ENCODE data around the gene INTS1.
"Not testable (repeated sequence)": the region's sequence is repeated elsewhere in the genome, so short reads cannot be mapped to it uniquely, and the experiment has no call there.

Gene INTS1

DNA sequence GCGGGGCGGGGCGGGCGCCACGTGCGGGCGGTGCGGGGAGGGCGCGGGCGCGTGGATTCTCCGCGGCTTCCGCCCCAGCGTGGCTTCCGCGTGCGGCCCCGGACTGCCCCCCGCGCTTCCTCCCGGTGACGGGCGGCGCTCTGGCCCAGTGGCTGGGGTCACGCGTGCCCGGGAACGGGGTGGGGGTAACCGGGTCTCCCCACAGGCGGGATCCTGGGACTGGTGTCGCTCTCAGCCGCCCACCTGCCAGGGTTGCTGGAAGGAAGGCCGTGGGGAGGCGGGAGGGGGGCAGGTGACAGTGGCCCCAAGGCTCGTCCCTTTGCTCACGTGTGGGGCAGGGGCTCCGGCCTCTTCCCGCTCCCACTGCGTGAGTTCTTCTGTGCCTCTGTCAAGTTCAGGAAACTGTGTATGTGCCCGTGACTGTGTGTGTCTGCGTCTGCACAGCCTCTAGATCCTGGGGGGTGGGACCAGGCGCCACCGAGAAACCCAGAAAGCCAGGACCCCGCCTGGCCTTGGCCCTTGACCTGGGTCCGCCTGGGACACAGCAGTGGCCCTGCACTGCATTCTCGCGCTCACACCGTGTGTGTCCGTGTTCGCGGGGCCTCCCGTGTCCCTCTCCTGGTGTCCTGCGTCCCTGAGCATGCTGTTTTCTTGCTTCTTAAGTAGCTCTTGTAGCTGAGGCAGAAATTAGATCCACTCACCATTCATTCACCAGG lies 27.2 kb upstream of the INTS1 start:
- Histone ChIP-seq H3K4me1 (peaks cover 11% of the 10 kb centered on the region), H3K4me3 (peak overlapping the region; percentile 49), H3K9me3 (no peaks in the 10 kb centered on the region), H3K36me3 (replicated peaks) (peaks cover 2% of the 10 kb centered on the region; the same call in 1 of the 2 replicates), H3K27me3 (ENCODE audit: low read depth) (peaks cover 2% of the 10 kb centered on the region; the same call in 1 of the 2 replicates)
- in situ Hi-C loops (cut with MboI; ENCODE audit: low sequenced_read_pairs), result no loop called here
- DNase-seq (ENCODE audit: low spot score in 2 of 2), result no peak

- peak overlapping the region; percentile 49; the same call in 1 of the 2 replicates for H3K4me3 ChIP-seq
- peaks cover 11% of the 10 kb centered on the region for H3K4me1 ChIP-seq
Measured at GRCh38 chr7:1530946-1531262, 26.7 kb upstream of the INTS1 start.

GRCh38 chr7:1529383-1530116 lies 25.4 kb upstream of the INTS1 start:
- in situ Hi-C loops (cut with MboI; ENCODE audit: low sequenced_read_pairs), result no loop called here
- Histone ChIP-seq H3K4me3 (no peak overlapping the region; the same call in 1 of the 2 replicates), H3K4me1 (peaks cover 11% of the 10 kb centered on the region), H3K9me3 (no peaks in the 10 kb centered on the region), H3K36me3 (replicated peaks) (no peaks in the 10 kb centered on the region; the same call in 1 of the 2 replicates), H3K27me3 (ENCODE audit: low read depth) (peaks cover 3% of the 10 kb centered on the region; the same call in 1 of the 2 replicates)
- no peak for DNase-seq (ENCODE audit: low spot score in 2 of 2)

More at GRCh38 chr7:1530946-1531262, 26.7 kb upstream of the INTS1 start:
- Histone ChIP-seq H3K9me3 (no peaks in the 10 kb centered on the region), H3K36me3 (replicated peaks) (peaks cover 2% of the 10 kb centered on the region; the same call in 1 of the 2 replicates), H3K27me3 (ENCODE audit: low read depth) (peaks cover 3% of the 10 kb centered on the region; the same call in 1 of the 2 replicates)
- DNase-seq (ENCODE audit: low spot score in 2 of 2), result no peak
- in situ Hi-C loops (cut with MboI; ENCODE audit: low sequenced_read_pairs), result no loop called here

GRCh38 chr7:1526271-1526754 lies 22.1 kb upstream of the INTS1 start:
- in situ Hi-C loops (cut with MboI; ENCODE audit: low sequenced_read_pairs), result no loop called here
- no peaks in the 10 kb centered on the region for H3K9me3 ChIP-seq
- peaks cover 3% of the 10 kb centered on the region; the same call in 1 of the 2 replicates for H3K27me3 ChIP-seq (ENCODE audit: low read depth)
- H3K4me1 ChIP-seq, result no peaks in the 10 kb centered on the region; the same call in 1 of the 2 replicates
- no peaks in the 10 kb centered on the region for H3K36me3 ChIP-seq (replicated peaks)
- no peak for DNase-seq (ENCODE audit: low spot score in 2 of 2)
- no peak overlapping the region for H3K4me3 ChIP-seq

GRCh38 chr7:1525409-1525808 lies 21.2 kb upstream of the INTS1 start:
- H3K9me3 ChIP-seq, result no peaks in the 10 kb centered on the region
- H3K4me3 ChIP-seq, result no peak overlapping the region
- no peaks in the 10 kb centered on the region; the same call in 1 of the 2 replicates for H3K4me1 ChIP-seq
- in situ Hi-C loops (cut with MboI; ENCODE audit: low sequenced_read_pairs), result no loop called here
- H3K36me3 ChIP-seq (replicated peaks), result no peaks in the 10 kb centered on the region
- DNase-seq (ENCODE audit: low spot score in 2 of 2), result no peak
- H3K27me3 ChIP-seq (ENCODE audit: low read depth), result peaks cover 3% of the 10 kb centered on the region; the same call in 1 of the 2 replicates

DNA sequence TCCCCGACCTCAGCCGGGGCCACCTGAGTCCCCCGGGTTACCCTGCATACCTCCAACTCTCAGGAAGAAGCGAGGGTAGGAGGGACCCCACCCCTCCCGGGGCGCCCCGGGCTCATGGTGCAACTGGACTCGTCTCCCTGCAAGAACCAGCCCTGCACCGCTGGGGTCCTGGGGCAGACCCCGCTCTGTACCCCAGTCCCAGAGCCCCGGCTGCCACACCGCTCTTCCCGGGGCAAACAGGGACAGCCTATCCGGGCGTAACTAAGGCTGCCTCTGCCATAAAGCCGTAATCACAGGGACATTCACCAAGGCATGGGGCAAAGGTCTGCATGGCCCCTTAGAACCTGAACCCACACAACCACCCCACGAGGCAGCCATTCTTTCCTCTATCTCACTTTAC lies 19.7 kb upstream of the INTS1 start:
- no peaks in the 10 kb centered on the region for H3K9me3 ChIP-seq
- peaks cover 3% of the 10 kb centered on the region; the same call in 1 of the 2 replicates for H3K27me3 ChIP-seq (ENCODE audit: low read depth)
- no peaks in the 10 kb centered on the region for H3K36me3 ChIP-seq (replicated peaks)
- H3K4me3 ChIP-seq, result no peak overlapping the region
- no peak for DNase-seq (ENCODE audit: low spot score in 2 of 2)
- in situ Hi-C loops (cut with MboI; ENCODE audit: low sequenced_read_pairs), result no loop called here
- no peaks in the 10 kb centered on the region for H3K4me1 ChIP-seq

- Histone ChIP-seq H3K36me3 (replicated peaks) (no peaks in the 10 kb centered on the region), H3K9me3 (no peaks in the 10 kb centered on the region), H3K4me3 (no peak overlapping the region), H3K4me1 (no peaks in the 10 kb centered on the region), H3K27me3 (ENCODE audit: low read depth) (peaks cover 3% of the 10 kb centered on the region; the same call in 1 of the 2 replicates)
- in situ Hi-C loops (cut with MboI; ENCODE audit: low sequenced_read_pairs), result no loop called here
- no peak for DNase-seq (ENCODE audit: low spot score in 2 of 2)
Measured at GRCh38 chr7:1523208-1523607, 19.0 kb upstream of the INTS1 start.

DNA sequence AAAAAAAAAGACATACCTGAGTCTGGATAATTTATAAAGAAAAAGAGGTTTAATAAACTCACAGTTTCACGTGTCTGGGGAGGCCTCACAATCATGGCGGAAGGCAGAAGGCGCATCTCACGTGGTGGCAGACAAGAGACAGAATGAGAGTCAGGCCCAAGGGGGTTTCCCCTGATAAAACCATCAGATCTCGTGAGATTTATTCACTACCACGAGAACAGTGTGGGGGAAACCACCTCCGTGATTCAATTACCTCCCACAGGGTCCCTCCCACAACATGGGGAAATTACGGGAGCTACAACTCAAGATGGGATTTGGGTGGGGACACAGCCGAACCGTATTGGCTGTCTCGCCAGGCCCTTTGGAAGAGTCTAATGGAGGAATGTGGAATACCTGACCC lies 17.3 kb upstream of the INTS1 start:
- Histone ChIP-seq H3K9me3 (no peaks in the 10 kb centered on the region), H3K4me3 (no peak overlapping the region), H3K27me3 (ENCODE audit: low read depth) (peaks cover 2% of the 10 kb centered on the region; the same call in 1 of the 2 replicates), H3K4me1 (no peaks in the 10 kb centered on the region), H3K36me3 (replicated peaks) (no peaks in the 10 kb centered on the region)
- no peak for DNase-seq (ENCODE audit: low spot score in 2 of 2)
- in situ Hi-C loops (cut with MboI; ENCODE audit: low sequenced_read_pairs), result no loop called here

DNA sequence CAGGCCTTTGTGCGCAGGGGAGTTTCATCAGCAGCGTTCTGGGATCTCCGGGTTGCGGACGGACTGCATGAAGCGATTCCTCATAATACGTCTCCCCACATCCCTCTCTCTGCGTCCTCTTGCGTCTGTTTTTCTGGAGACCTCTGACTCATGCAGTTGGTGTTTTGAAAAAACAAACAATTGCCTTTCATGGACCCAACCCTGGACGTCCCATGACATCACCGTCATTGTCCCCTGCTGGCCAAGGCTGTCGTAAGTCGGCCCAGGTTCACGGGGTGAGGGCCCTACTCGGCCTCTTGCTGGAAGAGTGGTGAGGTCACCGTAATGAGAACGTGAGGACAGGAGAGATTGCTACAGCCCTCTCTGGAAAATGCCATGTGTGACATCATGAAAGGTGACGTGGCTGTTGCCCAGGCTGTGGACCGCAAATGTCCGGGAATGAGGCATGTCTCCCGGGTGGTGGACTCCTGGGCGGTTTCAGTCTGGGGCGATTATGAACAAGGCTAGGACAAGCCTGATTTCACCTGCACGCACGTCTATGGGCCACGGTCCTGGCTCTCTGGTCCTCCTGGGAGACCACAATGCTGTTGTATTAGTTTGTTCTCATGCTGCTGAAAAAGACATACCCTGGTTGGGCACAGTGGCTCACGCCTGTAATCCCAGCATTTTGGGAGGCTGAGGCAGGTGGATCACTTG lies 16.5 kb upstream of the INTS1 start:
- no peak for DNase-seq (ENCODE audit: low spot score in 2 of 2)
- Histone ChIP-seq H3K27me3 (ENCODE audit: low read depth) (no peaks in the 10 kb centered on the region), H3K4me1 (no peaks in the 10 kb centered on the region), H3K36me3 (replicated peaks) (no peaks in the 10 kb centered on the region), H3K4me3 (no peak overlapping the region), H3K9me3 (no peaks in the 10 kb centered on the region)
- in situ Hi-C loops (cut with MboI; ENCODE audit: low sequenced_read_pairs), result no loop called here

GRCh38 chr7:1519322-1519922 lies 15.2 kb upstream of the INTS1 start:
- H3K36me3 ChIP-seq (replicated peaks); H3K9me3 ChIP-seq; DNase-seq (ENCODE audit: low spot score in 2 of 2); H3K4me3 ChIP-seq; H3K4me1 ChIP-seq; H3K27me3 ChIP-seq (ENCODE audit: low read depth); in situ Hi-C loops (cut with MboI; ENCODE audit: low sequenced_read_pairs): not testable (repeated sequence)

GRCh38 chr7:1516586-1517251 lies 12.5 kb upstream of the INTS1 start:
- H3K36me3 ChIP-seq (replicated peaks), result no peaks in the 10 kb centered on the region
- no peak for DNase-seq (ENCODE audit: low spot score in 2 of 2)
- H3K4me3 ChIP-seq, result no peak overlapping the region
- in situ Hi-C loops (cut with MboI; ENCODE audit: low sequenced_read_pairs), result no loop called here
- no peaks in the 10 kb centered on the region for H3K4me1 ChIP-seq
- no peaks in the 10 kb centered on the region for H3K9me3 ChIP-seq
- no peaks in the 10 kb centered on the region for H3K27me3 ChIP-seq (ENCODE audit: low read depth)

GRCh38 chr7:1515509-1515967 lies 11.3 kb upstream of the INTS1 start:
- DNase-seq (ENCODE audit: low spot score in 2 of 2); H3K9me3 ChIP-seq; H3K27me3 ChIP-seq (ENCODE audit: low read depth); in situ Hi-C loops (cut with MboI; ENCODE audit: low sequenced_read_pairs); H3K4me1 ChIP-seq; H3K36me3 ChIP-seq (replicated peaks); H3K4me3 ChIP-seq: not testable (repeated sequence)

- H3K27me3 ChIP-seq (ENCODE audit: low read depth), result no peaks in the 10 kb centered on the region
- no peaks in the 10 kb centered on the region for H3K4me1 ChIP-seq
- no peaks in the 10 kb centered on the region for H3K36me3 ChIP-seq (replicated peaks)
- no peak overlapping the region for H3K4me3 ChIP-seq
- in situ Hi-C loops (cut with MboI; ENCODE audit: low sequenced_read_pairs), result no loop called here
- no peak for DNase-seq (ENCODE audit: low spot score in 2 of 2)
- H3K9me3 ChIP-seq, result no peaks in the 10 kb centered on the region
Measured at GRCh38 chr7:1514995-1515401, 10.8 kb upstream of the INTS1 start.
